Measurements from ENCODE around the gene ZBTB24.
"Not testable (repeated sequence)": the region's sequence is repeated elsewhere in the genome, so short reads cannot be mapped to it uniquely, and the experiment has no call there.

ZBTB24 gene

DNA sequence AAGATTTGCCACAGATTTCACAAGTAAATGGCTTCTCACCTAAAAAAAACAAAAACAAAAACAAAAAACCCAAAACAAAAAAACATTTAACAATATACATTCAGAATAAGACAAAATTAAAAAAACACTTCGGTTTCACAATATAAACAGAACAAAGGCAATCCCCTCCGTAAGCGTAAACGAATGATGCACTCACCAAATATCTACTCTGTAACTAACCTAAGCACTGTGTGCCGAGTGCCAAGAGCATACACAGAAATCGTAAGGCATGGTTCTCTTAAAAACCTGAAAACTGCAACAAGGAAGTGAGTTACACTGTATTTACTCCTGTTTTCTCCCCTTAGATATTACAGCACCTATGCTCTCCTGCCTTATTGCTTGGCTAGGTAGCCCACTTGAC is 15.3 kb downstream of the ZBTB24 start:
- DNase-seq = no peak

- DNase-seq = no peak
Observed at GRCh38 chr6:109466212-109466923, 16.7 kb downstream of the ZBTB24 start.

DNA sequence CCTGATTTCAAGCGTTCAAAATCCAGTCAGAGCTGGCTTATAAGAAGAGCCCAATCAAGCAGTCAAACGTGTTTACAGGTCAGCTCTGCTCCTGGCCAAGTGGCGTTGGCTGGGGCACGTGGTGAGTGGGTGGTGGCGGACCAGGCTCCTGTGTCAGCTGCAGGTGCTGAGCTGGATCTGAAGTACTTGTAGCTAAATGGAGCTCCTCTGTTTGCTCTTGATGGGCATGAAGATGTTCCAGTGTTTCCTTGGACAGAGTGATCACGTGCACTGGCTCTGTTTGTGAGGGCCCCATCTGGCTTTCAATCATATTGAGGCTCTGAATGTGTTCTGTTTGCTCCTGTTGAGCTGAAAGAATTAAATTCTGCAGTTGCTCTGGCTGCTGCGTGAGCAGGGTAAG is 17.2 kb downstream of the ZBTB24 start:
- DNase-seq = no peak

- no peak for DNase-seq
Observed at GRCh38 chr6:109461733-109462526, 21.1 kb downstream of the ZBTB24 start.

DNA sequence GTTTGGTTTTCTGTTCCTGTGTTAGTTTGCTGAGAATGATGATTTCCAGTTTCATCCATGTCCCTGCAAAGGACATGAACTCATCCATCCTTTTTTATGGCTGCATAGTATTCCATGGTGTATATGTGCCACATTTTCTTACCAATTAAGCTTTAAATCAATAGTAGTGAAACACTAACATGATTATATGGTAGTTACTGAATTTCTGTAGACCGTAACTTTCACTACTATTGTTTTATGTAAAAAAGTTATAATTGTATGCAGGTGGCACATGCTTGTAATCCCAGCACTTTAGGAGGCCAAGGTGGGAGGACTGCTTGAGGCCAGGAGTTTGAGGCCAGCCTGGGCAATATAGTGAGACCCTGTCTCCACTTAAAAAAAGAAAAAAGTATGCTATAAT is 21.8 kb downstream of the ZBTB24 start:
- DNase-seq = not testable (repeated sequence)

DNA sequence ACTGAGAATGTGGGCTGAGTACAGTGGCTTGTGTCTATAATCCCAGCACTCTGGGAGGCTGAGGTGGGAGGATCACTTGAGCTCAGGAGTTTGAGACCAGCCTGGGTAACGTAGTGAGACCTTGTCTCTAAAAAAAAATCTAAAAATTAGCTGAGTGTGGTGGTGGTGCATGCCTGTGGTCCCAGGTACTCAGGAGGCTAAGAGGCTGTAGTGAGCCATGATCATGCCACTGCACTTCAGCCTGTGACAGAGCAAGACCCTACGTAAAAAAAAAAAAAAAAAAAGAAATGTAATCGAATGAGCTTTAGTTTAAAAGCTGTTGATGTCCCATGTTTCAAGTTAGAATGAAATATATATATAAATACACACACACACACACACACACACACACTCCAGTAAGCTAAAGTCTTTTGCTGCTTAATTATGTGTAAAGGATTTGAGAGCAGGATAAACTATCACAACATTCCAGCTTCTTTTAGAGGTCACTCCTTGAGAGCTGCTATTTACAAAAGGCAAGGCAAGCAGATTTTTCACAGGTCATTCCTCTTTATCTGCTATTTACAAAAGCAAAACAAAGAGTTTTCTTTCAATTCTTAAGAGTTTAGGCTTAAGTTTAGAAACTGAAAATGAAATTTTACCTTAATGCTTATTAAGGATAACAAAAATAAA is 22.7 kb downstream of the ZBTB24 start:
- no peak for DNase-seq

- DNase-seq = no peak
Observed at GRCh38 chr6:109458774-109459531, 24.1 kb downstream of the ZBTB24 start.

DNA sequence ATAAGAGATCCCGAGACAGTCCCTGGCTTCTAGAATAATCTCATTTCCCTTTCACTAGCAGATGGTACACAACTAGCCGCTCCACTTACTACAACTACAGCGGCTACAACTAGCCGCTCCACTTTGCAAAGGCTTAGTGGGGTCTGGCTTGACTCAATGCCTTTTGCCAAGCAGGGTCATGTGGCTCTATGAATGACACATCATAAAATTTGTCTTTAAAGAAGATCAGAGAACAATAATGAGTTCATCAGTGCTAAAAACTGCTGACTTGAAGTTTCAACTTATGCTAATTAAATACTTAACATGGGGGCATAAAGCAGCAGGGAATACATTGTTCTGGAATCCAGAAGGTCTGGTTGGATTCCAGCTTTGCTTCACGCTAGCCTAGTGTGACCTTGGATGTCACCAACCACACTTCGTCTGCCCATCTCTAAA is 25.4 kb downstream of the ZBTB24 start:
- DNase-seq = no peak

DNA sequence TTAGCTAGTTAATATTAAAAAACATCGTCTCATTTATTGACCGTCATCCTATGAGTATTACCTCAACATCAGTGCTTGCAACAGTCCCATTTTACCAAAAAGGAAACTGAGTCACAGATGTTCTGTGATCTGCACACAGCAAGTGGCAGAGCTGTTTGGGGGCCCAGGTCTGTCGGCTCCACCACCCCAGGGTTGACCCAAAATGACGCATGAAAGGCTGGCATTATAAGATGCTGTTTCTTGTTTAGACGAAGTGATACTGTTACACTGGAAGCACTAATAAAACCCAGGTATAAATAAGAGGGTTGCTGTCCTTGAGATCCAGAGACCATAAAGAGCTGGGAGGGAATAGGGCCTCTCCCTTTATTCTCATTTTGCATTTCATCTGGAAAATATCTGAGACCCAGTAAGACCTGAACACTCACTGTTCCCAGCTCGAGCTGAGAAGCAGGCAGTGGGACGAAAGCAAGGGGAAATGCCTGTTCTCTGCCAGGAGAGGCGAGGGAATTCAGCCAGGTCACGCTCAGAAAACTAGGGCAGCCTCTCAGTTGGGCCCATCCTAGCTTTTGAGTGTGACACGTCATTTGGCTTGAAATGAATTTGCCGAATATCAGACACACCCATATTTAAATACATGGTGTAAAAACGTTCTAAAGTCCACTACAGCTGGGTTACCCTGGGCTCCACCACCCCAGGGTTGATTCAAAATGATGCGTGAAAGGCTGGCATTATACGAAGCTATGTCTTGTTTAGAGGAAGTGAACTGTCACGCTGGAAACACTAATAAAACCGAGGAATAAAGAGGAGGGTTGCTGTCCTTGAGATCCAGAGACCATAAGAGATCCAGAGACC is 26.1 kb downstream of the ZBTB24 start:
- DNase-seq = peak; percentile 67

DNA sequence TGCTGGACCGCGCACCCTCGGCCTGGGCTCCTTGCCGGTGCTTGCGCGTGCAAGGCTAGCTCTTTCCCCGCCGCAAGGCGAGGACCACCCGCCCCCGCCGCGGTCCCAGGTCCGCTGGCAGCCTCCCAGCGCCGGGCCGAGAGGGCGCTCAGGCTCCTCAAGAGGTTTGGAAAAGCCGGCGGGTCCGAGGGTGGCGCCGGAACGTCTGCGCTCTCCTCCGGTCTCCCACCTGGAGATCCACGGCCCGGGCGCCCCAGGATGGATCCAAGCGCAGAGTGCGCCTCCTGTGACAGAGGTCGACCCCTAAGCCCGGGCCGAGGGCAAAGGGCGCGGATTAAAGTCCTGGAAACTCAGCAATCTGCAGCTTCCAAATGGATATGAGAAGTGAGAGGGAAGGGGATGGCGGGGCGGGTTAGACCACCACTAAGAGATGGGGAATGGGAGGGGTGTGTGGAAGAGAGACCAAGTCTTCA is 26.9 kb downstream of the ZBTB24 start:
- DNase-seq = no peak

- DNase-seq = peak; percentile 67
Observed at GRCh38 chr6:109455437-109456110, 27.4 kb downstream of the ZBTB24 start, which contains the start of gene MICAL1. Gene MICAL1, minus strand, starts transcription at chr6:109455772. Its CDS starts 1,576 bp downstream, at chr6:109454196.

GRCh38 chr6:109454496-109455436 is 28.3 kb downstream of the ZBTB24 start:
- no peak for DNase-seq

DNA sequence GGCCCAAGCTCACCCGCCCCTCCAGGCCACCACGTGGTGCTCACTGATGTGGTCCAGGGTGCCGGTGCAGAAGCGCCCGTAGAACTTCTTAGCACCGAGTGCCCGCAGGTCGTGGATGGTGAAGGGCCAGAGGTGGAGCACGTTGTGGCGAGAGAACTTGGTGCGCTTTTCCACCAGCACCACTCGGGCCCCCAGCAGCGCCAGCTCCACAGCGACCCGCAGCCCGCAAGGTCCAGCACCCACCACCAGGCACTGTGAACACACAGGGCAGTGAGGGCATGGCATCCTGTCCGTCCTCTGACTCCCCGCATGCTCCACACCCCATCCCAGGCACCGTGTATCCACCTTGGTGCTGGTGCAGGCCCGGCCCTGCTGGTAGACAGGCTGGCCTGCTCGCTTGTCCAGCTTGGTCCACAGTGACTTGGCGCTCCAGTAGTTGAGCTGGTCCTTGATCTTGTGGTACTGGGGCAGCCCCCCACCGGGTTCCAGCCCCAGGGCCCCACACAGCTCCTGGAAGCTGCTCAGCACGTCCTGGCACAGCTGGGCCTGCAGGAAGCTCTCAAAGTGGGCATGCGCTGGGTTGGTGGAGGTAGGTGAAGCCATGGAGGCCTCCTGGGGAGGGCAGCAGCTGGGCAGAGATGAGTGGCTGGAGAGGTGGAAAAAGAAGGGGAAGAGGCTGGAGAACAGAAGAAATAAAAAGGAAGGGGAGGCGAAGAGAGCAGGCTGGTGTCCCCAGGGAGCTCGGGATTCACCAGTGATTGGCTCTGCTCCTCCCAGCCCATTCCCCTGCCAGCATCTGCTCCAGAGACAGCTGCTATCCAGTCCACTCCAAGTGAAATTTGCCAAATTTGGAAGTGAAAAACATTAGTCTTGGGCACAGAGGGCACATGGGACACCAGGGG is 29.2 kb downstream of the ZBTB24 start:
- DNase-seq = no peak

GRCh38 chr6:109453156-109453555 is 29.9 kb downstream of the ZBTB24 start:
- no peak for DNase-seq

DNA sequence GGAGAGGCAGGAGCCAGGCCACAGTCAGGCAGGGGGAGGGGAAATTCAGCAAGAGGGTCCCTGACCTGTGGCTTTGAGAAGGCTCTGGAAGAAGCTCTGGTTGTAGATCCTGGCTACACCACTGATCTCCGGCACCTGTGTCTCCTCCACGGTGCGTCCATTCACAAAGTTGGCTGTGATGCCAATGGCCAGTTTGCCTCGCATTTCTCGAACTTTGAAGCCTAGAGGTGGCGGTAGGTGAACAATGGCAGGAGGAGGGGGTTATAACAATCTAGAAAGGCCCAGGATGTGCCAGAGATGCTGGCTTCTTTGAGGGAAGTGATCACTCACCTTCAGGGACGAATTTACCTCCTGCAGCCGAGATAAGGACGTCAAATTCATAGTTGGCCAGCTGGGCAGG is 30.8 kb downstream of the ZBTB24 start:
- DNase-seq = no peak

- no peak for DNase-seq
Observed at GRCh38 chr6:109451376-109451775, 31.6 kb downstream of the ZBTB24 start.

DNA sequence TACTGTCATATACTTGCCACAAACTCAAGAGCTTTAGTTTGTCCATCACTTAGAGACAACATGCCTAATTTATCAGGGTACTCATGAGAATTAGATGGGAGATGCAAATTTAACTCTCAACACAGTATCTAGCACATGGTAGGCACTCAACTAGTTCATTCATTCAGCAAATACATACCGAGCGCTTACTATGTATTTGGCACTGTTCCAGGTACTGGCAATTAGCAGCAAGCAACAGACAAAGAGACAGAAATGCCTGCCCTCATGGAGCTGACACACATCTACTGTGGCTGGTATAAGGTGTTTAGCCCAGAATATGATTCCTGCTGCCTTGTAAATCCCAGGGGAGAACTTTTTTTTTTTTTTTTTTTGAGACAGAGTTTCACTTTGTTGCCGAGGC is 32.2 kb downstream of the ZBTB24 start:
- DNase-seq = no peak

DNA sequence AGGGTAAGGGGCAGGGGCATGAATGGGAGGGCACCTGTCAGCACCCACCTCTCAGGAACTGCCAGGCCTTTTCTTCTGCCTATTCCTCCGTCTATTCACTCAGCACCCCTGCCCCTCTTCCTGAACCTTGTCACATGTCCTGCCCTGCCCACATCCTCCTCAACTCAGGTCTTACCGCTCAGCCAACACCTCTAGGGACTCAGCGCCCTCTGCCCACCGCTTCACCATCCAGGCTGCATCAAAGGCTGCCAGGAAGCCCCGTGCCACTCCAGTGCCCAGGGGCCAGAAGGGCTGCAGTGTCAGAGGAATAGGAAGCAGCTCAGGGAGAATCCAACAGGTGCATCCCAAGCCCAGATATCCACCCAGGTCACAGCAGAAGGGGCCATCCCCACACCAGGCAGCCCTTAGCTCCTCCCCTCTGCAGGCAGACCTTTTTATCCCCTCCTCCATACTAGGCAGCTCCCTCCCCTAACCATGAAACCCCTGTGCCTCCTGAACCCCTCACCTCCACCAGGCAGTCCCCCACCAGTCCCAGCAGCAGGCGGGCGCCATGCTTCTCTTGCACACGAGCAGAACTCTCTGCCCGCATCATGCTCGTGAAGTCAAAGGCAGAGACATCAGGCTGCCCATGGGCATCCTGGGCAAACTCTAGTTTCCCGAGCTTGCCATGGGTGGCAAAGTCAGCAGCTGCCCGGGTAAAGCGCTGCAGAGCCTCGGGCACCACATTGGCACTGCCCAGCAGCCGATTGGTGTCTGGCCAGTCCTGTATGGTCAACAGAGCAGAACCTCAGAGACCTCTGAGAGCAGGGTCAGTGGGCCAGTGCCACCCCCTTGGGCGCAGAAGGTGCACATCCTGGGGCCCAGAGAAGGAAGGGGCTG is 33.0 kb downstream of the ZBTB24 start:
- no peak for DNase-seq
